ENCODE measurements around the gene ADAM17. TPM values are rescaled to one million over a fixed set of nuclear protein-coding genes. Genes with fewer than 3 reads are reported as not detected.
"Not testable (repeated sequence)": the region's sequence is repeated elsewhere in the genome, so short reads cannot be mapped to it uniquely, and the experiment has no call there.

ADAM17 gene
- polyA plus RNA-seq, 2 of the 4 experiments (the other 2 are of a cell fraction), result 33.1 to 38.1 TPM

GRCh38 chr2:9550859-9551391, 4.7 kb downstream of the ADAM17 start:
- not testable (repeated sequence) for FAIRE-seq
- CTCF ChIA-PET, result interaction anchor here (0.7 to 2.1 kb wide), 5 partner anchors 11 to 264 kb away, joined by 3 to 5 read pairs (median 4); no protein-coding TSS in a partner anchor
- peak in 1 of 2 experiments; percentile 56; a peak in 1 of 4 replicates for TF ChIP-seq CEBPB (IDR thresholded peaks at IDR 0.05)

GRCh38 chr2:9549420-9549819, 6.2 kb downstream of the ADAM17 start:
- peaks cover 67% of the 10 kb centered on the region for H3K4me1 ChIP-seq

More at GRCh38 chr2:9550859-9551391, 4.7 kb downstream of the ADAM17 start:
- POLR2A ChIA-PET; H3K4me3 ChIP-seq; ATAC-seq; H3K9me3 ChIP-seq; DNase-seq (ENCODE audit: low read depth in 1 of 2, low spot score in 1 of 2): not testable (repeated sequence)
- H3K4me2 ChIP-seq, result peak overlapping the region; percentile 87
- H3K27ac ChIP-seq, result peak overlapping the region; percentile 10 to 78; a peak in 4 of 6 replicates
- WGBS (ENCODE audit: missing lambda C conversion rate), result 85% methylated on average over 7 of the region's 7 CpGs
- peaks cover 63% of the 10 kb centered on the region for H3K4me1 ChIP-seq

More at GRCh38 chr2:9549420-9549819, 6.2 kb downstream of the ADAM17 start:
- ChIA-PET CTCF (interaction anchor here (1.0 to 2.1 kb wide), 4 partner anchors 11 to 250 kb away, joined by 3 to 5 read pairs (median 4); no protein-coding TSS in a partner anchor), POLR2A (no interaction called here)
- FAIRE-seq (no peak), ATAC-seq (no peak), DNase-seq (ENCODE audit: low read depth in 1 of 2, low spot score in 1 of 2) (no peak)
- H3K27ac ChIP-seq, result no peak overlapping the region; a peak in 1 of 6 replicates
- 91% methylated on average over 9 of the region's 9 CpGs for WGBS (ENCODE audit: missing lambda C conversion rate)
- H3K9me3 ChIP-seq, result no peaks in the 10 kb centered on the region
- no peak for TF ChIP-seq HOXA7 (CRISPR knock-in tag; IDR thresholded peaks at IDR 0.05)
- TF ChIP-seq BCL3 (IDR thresholded peaks at IDR 0.05), result no peak
- no peak for TF ChIP-seq CHD2 (IDR thresholded peaks at IDR 0.05; ENCODE audit: low read length, partially characterized antibody)
- TF ChIP-seq CBX8 (IDR thresholded peaks at IDR 0.05), result no peak
- no peak for TF ChIP-seq EP300 (IDR thresholded peaks at IDR 0.05)
- no peak for TF ChIP-seq E2F6 (IDR thresholded peaks at IDR 0.05; ENCODE audit: borderline replicate concordance, low read depth)
- TF ChIP-seq MAZ (IDR thresholded peaks at IDR 0.05; ENCODE audit: borderline replicate concordance, low read depth, low read length), result no peak
- no peak for TF ChIP-seq REST (IDR thresholded peaks at IDR 0.05)
- no peak for TF ChIP-seq RFX5 (IDR thresholded peaks at IDR 0.05)
- no peak for TF ChIP-seq HDAC2 (IDR thresholded peaks at IDR 0.05)
- no peak for TF ChIP-seq FOSL2 (IDR thresholded peaks at IDR 0.05)
- TF ChIP-seq FOSL2 (CRISPR knock-in tag; IDR thresholded peaks at IDR 0.05), result no peak
- TF ChIP-seq SREBF2 (IDR thresholded peaks at IDR 0.05), result no peak
- TF ChIP-seq RARB (CRISPR knock-in tag; IDR thresholded peaks at IDR 0.05), result no peak
- TF ChIP-seq USF2 (IDR thresholded peaks at IDR 0.05), result no peak
- no peak for TF ChIP-seq TFCP2L1 (CRISPR knock-in tag; IDR thresholded peaks at IDR 0.05)
- no peak for TF ChIP-seq POLR2AphosphoS2 (conservative IDR thresholded peaks at IDR 0.05; ENCODE audit: low read length)
- no peak overlapping the region for H3K4me3 ChIP-seq
- H3K4me2 ChIP-seq, result no peak overlapping the region
